ENCODE results near the gene ZEB2. TPM values are rescaled to one million over a fixed set of nuclear protein-coding genes. Genes with fewer than 3 reads are reported as not detected.
A peak's percentile ranks its signal among the peaks of the same experiment; 100 is the strongest.

The ZEB2 gene
- total and polyA plus RNA-seq, 9 donors, result 55.3 to 250 (median 174) TPM

DNA sequence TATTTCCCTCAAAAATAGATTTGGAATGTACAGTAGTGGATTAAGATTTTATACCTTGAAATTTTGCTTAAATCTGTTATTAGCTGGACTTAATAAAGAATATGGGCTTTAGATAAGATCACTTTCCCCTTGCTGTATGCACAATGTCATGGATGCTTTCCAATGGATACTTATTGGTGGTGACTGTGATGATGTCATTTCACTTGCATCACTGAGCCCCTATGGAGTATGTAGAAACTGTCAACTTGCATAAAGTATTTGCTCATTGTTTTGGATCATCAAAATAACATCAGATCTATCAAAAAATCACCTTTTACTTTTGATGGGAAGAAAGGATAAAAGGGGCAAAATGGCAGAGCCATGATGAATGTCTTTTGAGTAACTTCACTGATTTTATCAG lies 112.7 kb downstream of the ZEB2 start:
- no peaks in the 10 kb centered on the region for H3K9me3 ChIP-seq
- no peaks in the 10 kb centered on the region for H3K36me3 ChIP-seq
- TF ChIP-seq POLR2A (IDR thresholded peaks at IDR 0.05), result no peak
- no peak for TF ChIP-seq EP300 (IDR thresholded peaks at IDR 0.05)
- TF ChIP-seq, protein P1, sequence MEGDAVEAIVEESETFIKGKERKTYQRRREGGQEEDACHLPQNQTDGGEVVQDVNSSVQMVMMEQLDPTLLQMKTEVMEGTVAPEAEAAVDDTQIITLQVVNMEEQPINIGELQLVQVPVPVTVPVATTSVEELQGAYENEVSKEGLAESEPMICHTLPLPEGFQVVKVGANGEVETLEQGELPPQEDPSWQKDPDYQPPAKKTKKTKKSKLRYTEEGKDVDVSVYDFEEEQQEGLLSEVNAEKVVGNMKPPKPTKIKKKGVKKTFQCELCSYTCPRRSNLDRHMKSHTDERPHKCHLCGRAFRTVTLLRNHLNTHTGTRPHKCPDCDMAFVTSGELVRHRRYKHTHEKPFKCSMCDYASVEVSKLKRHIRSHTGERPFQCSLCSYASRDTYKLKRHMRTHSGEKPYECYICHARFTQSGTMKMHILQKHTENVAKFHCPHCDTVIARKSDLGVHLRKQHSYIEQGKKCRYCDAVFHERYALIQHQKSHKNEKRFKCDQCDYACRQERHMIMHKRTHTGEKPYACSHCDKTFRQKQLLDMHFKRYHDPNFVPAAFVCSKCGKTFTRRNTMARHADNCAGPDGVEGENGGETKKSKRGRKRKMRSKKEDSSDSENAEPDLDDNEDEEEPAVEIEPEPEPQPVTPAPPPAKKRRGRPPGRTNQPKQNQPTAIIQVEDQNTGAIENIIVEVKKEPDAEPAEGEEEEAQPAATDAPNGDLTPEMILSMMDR (IDR thresholded peaks at IDR 0.05), result no peak
- no peak for DNase-seq
- no peak overlapping the region for H3K27ac ChIP-seq
- H3K4me1 ChIP-seq (ENCODE audit: insufficient read depth), result peaks cover 3% of the 10 kb centered on the region
- H3K27me3 ChIP-seq, result no peaks in the 10 kb centered on the region
- H3K4me3 ChIP-seq, result no peak overlapping the region
- intact Hi-C loops (cut with DNase I), result no loop called here

DNA sequence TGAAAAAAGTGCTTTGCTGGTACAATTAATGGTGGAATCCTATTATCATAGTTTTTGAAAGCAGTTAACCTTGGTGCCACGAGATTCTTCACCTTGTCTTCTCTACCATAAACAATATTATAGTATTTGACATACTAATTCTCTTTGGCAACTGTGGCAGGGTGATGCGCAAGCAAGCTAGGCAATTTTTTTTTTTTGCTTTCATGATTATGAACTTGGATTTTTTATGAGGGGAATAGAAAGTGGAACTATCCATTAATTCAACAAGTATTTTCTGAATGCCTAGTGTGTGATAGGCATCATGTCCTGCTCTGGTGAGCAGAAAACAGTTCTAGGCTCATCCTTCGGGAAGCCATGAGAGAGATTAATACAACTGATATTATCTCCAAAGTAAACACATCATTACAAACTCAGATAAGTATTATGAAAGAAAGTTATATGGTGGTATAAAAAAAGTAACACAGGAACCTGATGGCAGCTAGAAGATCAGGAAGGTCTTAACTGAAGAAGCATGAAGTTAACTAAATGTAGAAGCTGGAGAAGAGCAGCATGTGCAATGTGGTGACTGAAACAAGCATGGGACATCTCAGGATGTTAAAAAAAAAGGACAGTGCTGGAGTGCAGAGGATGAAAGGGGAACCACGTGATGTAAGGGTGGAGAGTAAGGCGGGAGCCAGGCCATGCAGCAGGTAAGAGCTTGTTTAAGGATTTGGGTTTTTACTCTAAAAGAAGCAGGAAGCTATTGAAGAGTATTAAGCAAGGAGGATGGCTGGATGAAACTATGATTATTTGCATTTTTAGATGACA lies 113.7 kb downstream of the ZEB2 start:
- H3K4me3 ChIP-seq, result no peak overlapping the region
- no peaks in the 10 kb centered on the region for H3K27me3 ChIP-seq
- TF ChIP-seq POLR2A (IDR thresholded peaks at IDR 0.05) (no peak), EP300 (IDR thresholded peaks at IDR 0.05) (no peak)
- TF ChIP-seq, protein P1 (IDR thresholded peaks at IDR 0.05), result no peak
- WGBS, 3 donors, result 83 to 89% (median 83%) methylated on average over 5 of the region's 5 CpGs
- no peak overlapping the region for H3K27ac ChIP-seq
- no peaks in the 10 kb centered on the region for H3K36me3 ChIP-seq
- H3K9me3 ChIP-seq, result no peaks in the 10 kb centered on the region
- intact Hi-C loops (cut with DNase I), result no loop called here
- H3K4me1 ChIP-seq (ENCODE audit: insufficient read depth), result peaks cover 4% of the 10 kb centered on the region
- DNase-seq, result no peak

GRCh38 chr2:144405321-144405720 lies 114.6 kb downstream of the ZEB2 start:
- H3K4me3 ChIP-seq, result no peak overlapping the region
- no peaks in the 10 kb centered on the region for H3K36me3 ChIP-seq
- TF ChIP-seq POLR2A (IDR thresholded peaks at IDR 0.05), result no peak
- TF ChIP-seq, protein P1 (IDR thresholded peaks at IDR 0.05), result no peak
- TF ChIP-seq EP300 (IDR thresholded peaks at IDR 0.05), result no peak
- no peaks in the 10 kb centered on the region for H3K27me3 ChIP-seq
- H3K9me3 ChIP-seq, result no peaks in the 10 kb centered on the region
- H3K4me1 ChIP-seq (ENCODE audit: insufficient read depth), result peaks cover 4% of the 10 kb centered on the region
- no peak for DNase-seq
- WGBS, 3 donors, result 46 to 56% (median 49%) methylated on average over 2 of the region's 2 CpGs
- no peak overlapping the region for H3K27ac ChIP-seq
- intact Hi-C loops (cut with DNase I), result no loop called here

- DNase-seq, result peak in 3 of 5 donors; percentile 31 to 48 (median 33)
- H3K36me3 ChIP-seq, result no peaks in the 10 kb centered on the region
- H3K27ac ChIP-seq, result no peak overlapping the region
- intact Hi-C loops (cut with DNase I), result no loop called here
- H3K9me3 ChIP-seq, result no peaks in the 10 kb centered on the region
- TF ChIP-seq EP300 (IDR thresholded peaks at IDR 0.05) (no peak), POLR2A (IDR thresholded peaks at IDR 0.05) (no peak)
- TF ChIP-seq, protein P1 (IDR thresholded peaks at IDR 0.05), result no peak
- no peak overlapping the region for H3K4me3 ChIP-seq
- H3K27me3 ChIP-seq, result no peaks in the 10 kb centered on the region
- H3K4me1 ChIP-seq (ENCODE audit: insufficient read depth), result peaks cover 4% of the 10 kb centered on the region
- 29 to 54% (median 38%) methylated on average over 9 of the region's 9 CpGs for WGBS, 3 donors
Measured at GRCh38 chr2:144404586-144405314, 115.2 kb downstream of the ZEB2 start.

Measured in ovary (tissue), 9 donors.